H4 (cell line): ENCODE measurements around the gene UBE2E3. TPM values are rescaled to one million over a fixed set of nuclear protein-coding genes. Genes with fewer than 3 reads are reported as not detected.
A peak's percentile ranks its signal among the peaks of the same experiment; 100 is the strongest.
"Not testable (repeated sequence)": the region's sequence is repeated elsewhere in the genome, so short reads cannot be mapped to it uniquely, and the experiment has no call there.

Source experiments
- DNase-seq: peaks from one replicate; pipeline ENCODE4 v3.0.0-alpha.2; 2015; ENCODE audit warnings: low spot score
- total RNA-seq: library from RNA; depleted of rRNA; stranded (reverse); fragments of >200 nt; shearing (Covaris generic); gene quantifications from 2 replicates; pipeline ENCODE4 v1.2.3, GENCODE V29; 2014

UBE2E3 gene
- total RNA-seq, 1 experiment from 2014 or later: 197 TPM

GRCh38 chr2:181036445-181036844, 56.0 kb downstream of the UBE2E3 start:
- no peak for DNase-seq

- DNase-seq: peak; percentile 55
These were observed 56.6 kb downstream of the UBE2E3 start for GRCh38 chr2:181036848-181037603.

- DNase-seq: no peak
These were observed 57.5 kb downstream of the UBE2E3 start for GRCh38 chr2:181037922-181038321.

GRCh38 chr2:181038796-181039195, 58.4 kb downstream of the UBE2E3 start:
- DNase-seq: no peak

GRCh38 chr2:181040839-181041238, 60.4 kb downstream of the UBE2E3 start:
- DNase-seq: not testable (repeated sequence)

GRCh38 chr2:181041661-181042060, 61.3 kb downstream of the UBE2E3 start:
- no peak for DNase-seq

- DNase-seq: no peak
These were observed 62.3 kb downstream of the UBE2E3 start for GRCh38 chr2:181042706-181043105.

- no peak for DNase-seq
These were observed 66.4 kb downstream of the UBE2E3 start for GRCh38 chr2:181046833-181047232.

GRCh38 chr2:181047829-181048228, 67.4 kb downstream of the UBE2E3 start:
- no peak for DNase-seq

- DNase-seq: no peak
These were observed 71.6 kb downstream of the UBE2E3 start for GRCh38 chr2:181051861-181052522.

GRCh38 chr2:181052523-181052891, 72.1 kb downstream of the UBE2E3 start:
- no peak for DNase-seq

- no peak for DNase-seq
These were observed 73.9 kb downstream of the UBE2E3 start for GRCh38 chr2:181054256-181054655.

GRCh38 chr2:181054843-181055242, 74.4 kb downstream of the UBE2E3 start:
- no peak for DNase-seq

- DNase-seq: peak; percentile 23
These were observed 78.2 kb downstream of the UBE2E3 start for GRCh38 chr2:181058378-181059269.

GRCh38 chr2:181063696-181064095, 83.3 kb downstream of the UBE2E3 start:
- no peak for DNase-seq

- no peak for DNase-seq
These were observed 85.1 kb downstream of the UBE2E3 start for GRCh38 chr2:181065458-181065857.

- no peak for DNase-seq
These were observed 85.9 kb downstream of the UBE2E3 start for GRCh38 chr2:181066333-181066732.

GRCh38 chr2:181070119-181070835, 89.9 kb downstream of the UBE2E3 start:
- peak; percentile 74 for DNase-seq

- no peak for DNase-seq
These were observed 90.4 kb downstream of the UBE2E3 start for GRCh38 chr2:181070836-181071200.

- DNase-seq: peak; percentile 23
These were observed 92.3 kb downstream of the UBE2E3 start for GRCh38 chr2:181072486-181073235.

- no peak for DNase-seq
These were observed 93.5 kb downstream of the UBE2E3 start for GRCh38 chr2:181073896-181074295.
